Stimulated activated CD8-positive, alpha-beta memory T cell treated with anti-CD3 and anti-CD28 coated beads, Interleukin-12 subunit alpha, Interleukin-12 subunit beta, amount 100 ng/mL, for 4 hours (primary cell): ENCODE results near the gene POFUT1.
"Not testable (repeated sequence)": the region's sequence is repeated elsewhere in the genome, so short reads cannot be mapped to it uniquely, and the experiment has no call there.

Experiments used
- DNase-seq: peaks from one replicate; pipeline ENCODE4 v3.0.0-alpha.2; 2020; ENCODE audit warnings: low read depth

The POFUT1 gene

GRCh38 chr20:32189123-32189410, 18.6 kb upstream of the POFUT1 start:
- no peak for DNase-seq

GRCh38 chr20:32189691-32190615, 17.7 kb upstream of the POFUT1 start:
- DNase-seq: no peak

- no peak for DNase-seq
These were observed 16.9 kb upstream of the POFUT1 start for GRCh38 chr20:32190616-32191415.

GRCh38 chr20:32191422-32191821, 16.3 kb upstream of the POFUT1 start:
- DNase-seq: no peak

- no peak for DNase-seq
These were observed 15.8 kb upstream of the POFUT1 start for GRCh38 chr20:32191873-32192272.

GRCh38 chr20:32192698-32193097, 15.0 kb upstream of the POFUT1 start:
- no peak for DNase-seq

GRCh38 chr20:32193336-32193735, 14.3 kb upstream of the POFUT1 start:
- DNase-seq: not testable (repeated sequence)

GRCh38 chr20:32193996-32194395, 13.7 kb upstream of the POFUT1 start:
- no peak for DNase-seq

GRCh38 chr20:32195581-32195980, 12.1 kb upstream of the POFUT1 start:
- no peak for DNase-seq

GRCh38 chr20:32196613-32197012, 11.1 kb upstream of the POFUT1 start:
- DNase-seq: not testable (repeated sequence)

GRCh38 chr20:32197136-32197535, 10.5 kb upstream of the POFUT1 start:
- not testable (repeated sequence) for DNase-seq

GRCh38 chr20:32199006-32199405, 8.7 kb upstream of the POFUT1 start:
- no peak for DNase-seq

- DNase-seq: no peak
These were observed 6.2 kb upstream of the POFUT1 start for GRCh38 chr20:32201296-32201976.

- DNase-seq: no peak
These were observed 5.7 kb upstream of the POFUT1 start for GRCh38 chr20:32201977-32202363.

- no peak for DNase-seq
These were observed 4.1 kb upstream of the POFUT1 start for GRCh38 chr20:32203356-32204204.

- DNase-seq: no peak
These were observed 3.2 kb upstream of the POFUT1 start for GRCh38 chr20:32204205-32205109.

- no peak for DNase-seq
These were observed 2.4 kb upstream of the POFUT1 start for GRCh38 chr20:32205110-32205842.

- no peak for DNase-seq
These were observed 1.6 kb upstream of the POFUT1 start for GRCh38 chr20:32205843-32206759.
